Stimulated activated CD4-positive, alpha-beta T cell treated with anti-CD3 and anti-CD28 coated beads, Interleukin-15, amount 100 ng/mL, for 48 hours (primary cell): ENCODE data around the gene GLB1L3.

Source experiments
- DNase-seq, 2 donors: peaks; one replicate each; pipeline ENCODE4 v3.0.0-alpha.2; 2020; ENCODE audit warnings: low read depth in 2 of 2

Gene GLB1L3

DNA sequence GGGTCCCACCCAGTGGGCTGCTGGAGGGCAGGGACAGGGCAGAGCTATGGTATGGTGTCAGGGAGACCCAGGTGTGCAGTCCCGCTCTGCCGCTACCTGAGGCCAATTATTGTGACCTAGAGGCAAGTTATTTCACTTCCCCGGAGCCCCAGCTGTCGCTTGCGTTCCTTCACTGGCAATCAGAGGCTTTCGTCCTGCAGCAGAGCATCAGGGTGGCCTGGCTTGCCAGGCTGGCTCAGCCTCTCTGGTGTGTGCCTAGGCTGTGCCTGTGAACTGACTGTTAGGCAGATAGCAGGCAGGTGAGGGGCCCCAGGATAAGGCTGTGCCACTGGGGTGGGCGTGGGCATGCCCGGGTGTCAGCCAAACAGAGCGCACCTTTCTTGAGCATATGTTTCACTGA is 87.0 kb downstream of the GLB1L3 start:
- DNase-seq: no peak

GRCh38 chr11:134363592-134363991 is 87.4 kb downstream of the GLB1L3 start:
- no peak for DNase-seq

DNA sequence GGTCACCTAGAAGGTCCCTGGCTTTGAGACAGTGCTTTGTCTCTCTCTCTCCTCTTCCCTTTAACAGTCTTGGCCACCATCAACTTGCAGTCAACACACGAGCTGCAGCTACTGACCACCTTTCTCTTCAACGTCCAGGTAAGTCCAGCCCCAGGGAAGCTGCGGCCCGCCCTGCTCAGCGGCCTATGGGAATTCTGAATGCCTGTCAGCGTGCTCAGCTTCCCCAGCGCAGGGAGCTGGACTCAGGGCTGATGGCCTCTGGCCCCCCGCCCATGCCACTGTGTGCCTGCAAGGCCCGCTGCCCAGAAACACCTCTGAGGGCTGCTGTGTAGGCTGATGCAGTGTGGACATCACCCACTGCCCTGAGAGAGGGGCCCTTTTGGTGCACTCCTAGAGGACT is 88.1 kb downstream of the GLB1L3 start:
- no peak for DNase-seq

DNA sequence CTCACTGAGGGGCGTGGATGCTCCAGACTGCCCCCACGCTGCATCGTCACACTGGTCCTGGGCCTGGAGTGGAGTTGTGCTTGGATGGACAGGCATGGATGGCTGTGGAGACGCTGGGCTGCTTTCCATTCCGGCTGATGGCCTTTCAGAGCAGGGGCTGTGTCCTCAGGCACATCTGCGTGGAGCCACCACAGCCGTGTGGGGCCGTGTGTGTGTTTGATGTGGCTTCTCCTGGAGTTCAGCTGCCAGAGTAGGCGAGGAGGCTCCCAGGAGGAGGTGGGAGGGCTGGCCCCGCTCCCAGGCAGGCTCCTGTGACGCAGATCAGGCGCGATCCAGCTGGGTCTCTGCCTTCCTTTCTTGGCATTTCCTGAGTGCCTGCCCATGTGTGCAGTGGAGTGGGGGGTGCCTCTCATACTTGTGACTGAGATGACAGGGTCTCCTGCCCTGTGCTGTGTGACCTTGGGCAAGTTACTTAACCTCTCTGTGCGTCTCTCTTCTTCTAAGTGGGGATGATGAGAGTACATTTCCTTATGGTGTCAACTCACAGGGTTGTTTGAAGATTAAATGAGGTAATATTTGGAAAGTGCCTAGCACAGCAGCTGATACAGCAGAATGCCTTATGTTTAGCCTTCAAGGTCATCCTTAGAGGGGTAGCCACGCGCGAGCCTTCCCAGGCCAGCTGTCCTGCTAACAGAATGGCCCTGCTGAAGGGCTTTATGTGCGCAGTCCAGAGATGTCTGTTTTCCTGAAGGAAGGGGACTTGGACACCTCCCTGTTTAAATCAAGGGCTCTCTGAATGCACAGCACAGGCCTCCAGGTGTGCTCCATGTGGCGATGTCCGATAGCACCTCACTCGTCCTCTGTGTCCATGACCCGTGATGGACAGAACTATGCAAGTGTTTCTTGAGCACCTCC is 89.1 kb downstream of the GLB1L3 start:
- no peak for DNase-seq

GRCh38 chr11:134366254-134366653 is 90.1 kb downstream of the GLB1L3 start:
- DNase-seq: no peak

DNA sequence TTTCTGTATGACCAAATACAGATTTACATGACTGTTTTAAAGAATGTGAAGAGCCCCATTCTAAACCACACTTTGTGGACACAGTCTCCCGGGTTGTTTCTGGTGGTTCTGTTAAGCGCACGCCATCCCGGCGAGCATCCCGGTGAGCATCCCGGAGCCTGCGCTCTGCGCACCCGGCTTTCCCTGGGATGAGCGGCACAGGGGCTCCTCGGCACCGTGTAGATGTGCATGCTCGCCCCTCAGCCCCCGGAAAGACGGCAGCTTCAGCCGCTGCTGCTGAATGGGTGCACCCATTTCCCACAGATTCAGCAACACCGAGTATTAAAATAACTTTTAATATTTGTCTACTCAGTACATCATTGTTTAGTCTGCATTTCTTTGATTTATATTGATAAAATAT is 91.6 kb downstream of the GLB1L3 start:
- no peak for DNase-seq
